Esophagus muscularis mucosa (tissue), 4 donors: ENCODE data around the gene STAT4. TPM values are rescaled to one million over a fixed set of nuclear protein-coding genes. Genes with fewer than 3 reads are reported as not detected.
A peak's percentile ranks its signal among the peaks of the same experiment; 100 is the strongest.

Source experiments
- DNase-seq: peaks from one replicate; pipeline ENCODE4 v3.0.0-alpha.2; 2017; ENCODE audit errors: extremely low spot score
- H3K27ac ChIP-seq, 4 donors: fragments of 200-600 bp; sonication (generic); replicated peaks in 1 of 4; 1 replicate in 3 of 4; 2 replicates in 1 of 4; pipeline ENCODE4 v1.5.1; 2016 to 2019; ENCODE audit warnings: mild to moderate bottlenecking in 1 of 4
- H3K27me3 ChIP-seq, 4 donors: fragments of 200-600 bp; sonication (generic); one replicate each; pipeline versions ENCODE4 v1.5.1 to v1.6.0; 2016 to 2019
- H3K36me3 ChIP-seq, 4 donors: fragments of 200-600 bp; sonication (generic); one replicate each; pipeline ENCODE4 v1.5.1; 2016 to 2019
- H3K4me1 ChIP-seq, 4 donors: fragments of 200-600 bp; sonication (generic); one replicate each; pipeline ENCODE4 v1.5.1; 2016 to 2019
- H3K4me3 ChIP-seq, 4 donors: fragments of 200-600 bp; sonication (generic); 1 replicate in 2 of 4; 2 replicates in 2 of 4; pipeline ENCODE4 v1.5.1; 2016 to 2019; ENCODE audit warnings: mild to moderate bottlenecking in 4 of 4, moderate library complexity in 1 of 4
- H3K9me3 ChIP-seq, 4 donors: fragments of 200-600 bp; sonication (generic); 1 replicate in 3 of 4; 2 replicates in 1 of 4; pipeline ENCODE4 v1.5.1; 2016 to 2019
- CTCF ChIP-seq, 3 experiments: fragments of 200-600 bp in 2 of 3; fragments of 450-650 bp in 1 of 3; sonication (generic) in 2 of 3; IDR thresholded peaks; one replicate each; pipeline ENCODE4 v1.5.1; 2017 to 2019; ENCODE audit warnings: antibody characterized with exemption in 3 of 3, mild to moderate bottlenecking in 2 of 3, moderate library complexity in 1 of 3
- EP300 ChIP-seq: sonication (generic); formaldehyde crosslinking; IDR thresholded peaks from one replicate; pipeline ENCODE4 v1.6.1; 2017; ENCODE audit warnings: antibody characterized with exemption
- POLR2A ChIP-seq: fragments of 450-650 bp; IDR thresholded peaks from one replicate; pipeline ENCODE4 v1.6.1; 2017; ENCODE audit warnings: antibody characterized with exemption, moderate library complexity, mild to moderate bottlenecking, low read depth
- POLR2AphosphoS5 ChIP-seq, 2 donors: sonication (generic); formaldehyde crosslinking; IDR thresholded peaks; one replicate each; pipeline ENCODE4 v1.6.1; 2017; ENCODE audit warnings: antibody characterized with exemption in 2 of 2
- WGBS: methylation state at CpG from one replicate; pipeline ENCODE4 v1.1.5; 2018; 5-methylcytosine and 5-hydroxymethylcytosine counted together
- intact Hi-C: fragments of 100-400 bp; cut with DNase I; formaldehyde crosslinking; loops from one replicate; pipeline ENCODE4 v1.15.1; 2023
- total RNA-seq, 4 donors: library from RNA; depleted of rRNA; stranded (reverse); fragments of >200 nt; gene quantifications; one replicate each; pipeline versions ENCODE4 v1.1.0 to v1.2.1, GENCODE V29; 2016

Gene STAT4
- total RNA-seq, 4 donors from 2014 or later = 0.26 to 5.4 (median 2.4) TPM

DNA sequence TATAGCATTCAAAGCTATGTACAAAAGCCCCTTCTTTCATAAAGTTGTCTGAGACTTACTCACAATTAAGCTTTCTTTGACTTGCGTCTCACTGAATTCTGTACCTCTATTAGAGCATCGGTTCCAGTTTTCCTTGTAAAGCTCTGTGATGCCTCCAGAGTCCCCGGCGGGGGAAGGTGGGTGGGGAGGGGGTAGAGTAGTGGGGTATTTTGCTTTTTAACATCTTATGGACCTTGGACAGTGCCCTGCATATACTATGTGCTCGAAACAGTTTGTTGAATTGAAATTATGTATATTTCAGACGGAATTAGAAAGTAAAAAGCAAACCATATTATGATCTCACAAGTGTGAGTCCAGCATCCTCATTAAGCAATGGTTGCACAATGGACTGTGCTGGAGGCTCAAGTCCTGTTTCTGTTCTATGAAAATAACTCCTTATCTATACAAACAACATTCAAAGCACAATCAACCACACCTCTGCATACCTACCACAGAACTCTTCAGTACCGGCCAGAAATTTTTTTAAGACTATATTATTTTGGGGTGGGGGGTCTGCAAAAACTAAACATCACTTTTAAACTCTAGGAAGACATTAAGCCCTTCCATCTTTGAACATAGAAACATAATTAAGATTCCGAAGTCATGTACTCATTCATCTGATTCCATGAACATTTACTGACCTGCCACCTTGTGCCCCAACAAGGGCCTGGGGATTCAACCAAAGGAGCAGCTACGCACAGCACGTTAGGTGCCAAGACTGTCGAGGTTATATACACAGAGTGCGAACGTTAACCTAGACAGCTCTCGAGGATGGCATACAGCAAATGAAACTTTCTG, 137.7 kb downstream of the STAT4 start:
- WGBS = 26% methylated on average over 14 of the region's 14 CpGs
- intact Hi-C loops = loop anchor here (10.0 kb wide), 1 partner anchor 168 kb away; no protein-coding TSS in a partner anchor
- no peak for TF ChIP-seq POLR2AphosphoS5 (IDR thresholded peaks at IDR 0.05)
- TF ChIP-seq POLR2A = no peak
- no peak for TF ChIP-seq EP300
- no peak for TF ChIP-seq CTCF (IDR thresholded peaks at IDR 0.05)
- no peak for DNase-seq
- Histone ChIP-seq H3K9me3 (no peaks in the 10 kb centered on the region), H3K27ac (peak overlapping the region; percentile 84 to 96 (median 91)), H3K36me3 (peaks cover 0 to 33% (median 8%) of the 10 kb centered on the region in 4 donors), H3K4me1 (peaks cover 22 to 35% (median 34%) of the 10 kb centered on the region in 4 donors), H3K27me3 (no peaks in the 10 kb centered on the region), H3K4me3 (peak overlapping the region; percentile 77 to 89 (median 84))

DNA sequence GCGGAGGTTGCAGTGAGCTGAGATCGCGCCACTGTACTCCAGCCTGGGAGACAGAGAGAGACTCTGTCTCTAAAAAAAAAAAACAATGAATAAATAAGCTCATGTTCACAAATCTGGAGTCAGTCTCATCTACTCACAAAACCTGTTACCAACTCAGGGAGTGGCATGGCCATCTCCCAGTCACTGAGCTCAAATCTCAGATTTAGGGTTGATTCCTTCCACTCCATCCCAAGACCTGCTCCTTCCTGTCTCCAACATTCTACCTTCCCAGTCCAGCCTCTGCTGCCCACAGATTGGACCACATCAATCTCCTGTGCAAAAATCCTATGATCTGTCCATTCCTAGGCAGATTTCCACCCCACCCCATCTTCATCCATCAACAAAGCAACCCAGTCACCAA, 138.4 kb downstream of the STAT4 start:
- no peak for DNase-seq
- H3K4me3 ChIP-seq = peak overlapping the region; percentile 77 to 89 (median 84)
- no peaks in the 10 kb centered on the region for H3K27me3 ChIP-seq
- no peak overlapping the region for H3K27ac ChIP-seq
- H3K4me1 ChIP-seq = peaks cover 22 to 35% (median 34%) of the 10 kb centered on the region in 4 donors
- no peaks in the 10 kb centered on the region for H3K9me3 ChIP-seq
- TF ChIP-seq POLR2AphosphoS5 (IDR thresholded peaks at IDR 0.05) (no peak), POLR2A (no peak), CTCF (IDR thresholded peaks at IDR 0.05) (no peak), EP300 (no peak)
- H3K36me3 ChIP-seq = peaks cover 0 to 40% (median 12%) of the 10 kb centered on the region in 4 donors
- 84% methylated on average over 3 of the region's 3 CpGs for WGBS
- intact Hi-C loops = loop anchor here (10.0 kb wide), 1 partner anchor 168 kb away; no protein-coding TSS in a partner anchor

DNA sequence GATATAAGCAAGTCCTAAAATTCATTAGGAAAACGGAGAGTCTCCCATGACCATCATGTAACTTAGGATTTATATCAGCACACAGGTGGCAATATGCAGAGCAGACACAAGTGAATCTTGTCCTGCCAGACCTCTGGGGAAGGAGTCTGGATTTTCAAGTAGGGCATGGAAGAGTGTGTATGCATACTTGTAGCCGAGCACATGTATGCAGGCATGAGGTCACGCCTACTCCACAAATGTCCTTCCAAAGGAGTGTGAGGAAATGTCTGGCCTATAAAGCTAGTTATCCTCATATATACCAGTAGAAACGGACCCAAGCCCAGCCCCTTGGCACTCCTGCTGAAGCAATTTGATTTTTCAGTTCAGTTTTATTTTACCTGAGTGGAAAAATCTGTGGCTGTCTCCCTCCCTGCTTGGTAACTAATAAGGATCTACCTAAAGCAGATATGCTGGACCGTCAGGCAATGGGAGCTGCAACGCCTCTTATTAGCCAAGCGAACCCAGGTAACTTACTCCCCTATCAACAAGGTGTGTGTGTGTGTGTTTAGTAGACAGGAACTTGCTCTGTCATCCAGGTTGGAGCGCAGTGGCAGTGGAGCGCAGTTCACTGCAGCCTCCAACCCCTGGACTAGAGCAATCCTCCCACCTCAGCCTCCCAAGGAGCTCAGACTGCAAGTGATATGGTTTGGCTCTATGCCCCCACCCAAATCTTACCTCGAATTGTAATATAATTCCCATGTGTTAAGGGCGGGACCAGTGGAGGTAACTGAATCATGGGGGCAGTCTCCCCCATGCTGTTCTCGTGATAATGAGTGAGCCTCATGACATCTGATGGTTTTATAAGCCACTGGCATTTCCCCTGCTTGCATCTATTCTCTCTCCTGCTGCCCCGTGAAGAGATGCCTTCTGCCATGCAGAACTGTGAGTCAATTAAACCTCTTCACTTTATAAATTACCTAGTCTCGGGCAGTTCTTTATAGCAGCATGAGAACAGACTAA, 139.6 kb downstream of the STAT4 start:
- TF ChIP-seq EP300 = no peak
- no peak for TF ChIP-seq POLR2A
- no peak for TF ChIP-seq CTCF (IDR thresholded peaks at IDR 0.05)
- TF ChIP-seq POLR2AphosphoS5 (IDR thresholded peaks at IDR 0.05) = no peak
- no peak for DNase-seq

DNA sequence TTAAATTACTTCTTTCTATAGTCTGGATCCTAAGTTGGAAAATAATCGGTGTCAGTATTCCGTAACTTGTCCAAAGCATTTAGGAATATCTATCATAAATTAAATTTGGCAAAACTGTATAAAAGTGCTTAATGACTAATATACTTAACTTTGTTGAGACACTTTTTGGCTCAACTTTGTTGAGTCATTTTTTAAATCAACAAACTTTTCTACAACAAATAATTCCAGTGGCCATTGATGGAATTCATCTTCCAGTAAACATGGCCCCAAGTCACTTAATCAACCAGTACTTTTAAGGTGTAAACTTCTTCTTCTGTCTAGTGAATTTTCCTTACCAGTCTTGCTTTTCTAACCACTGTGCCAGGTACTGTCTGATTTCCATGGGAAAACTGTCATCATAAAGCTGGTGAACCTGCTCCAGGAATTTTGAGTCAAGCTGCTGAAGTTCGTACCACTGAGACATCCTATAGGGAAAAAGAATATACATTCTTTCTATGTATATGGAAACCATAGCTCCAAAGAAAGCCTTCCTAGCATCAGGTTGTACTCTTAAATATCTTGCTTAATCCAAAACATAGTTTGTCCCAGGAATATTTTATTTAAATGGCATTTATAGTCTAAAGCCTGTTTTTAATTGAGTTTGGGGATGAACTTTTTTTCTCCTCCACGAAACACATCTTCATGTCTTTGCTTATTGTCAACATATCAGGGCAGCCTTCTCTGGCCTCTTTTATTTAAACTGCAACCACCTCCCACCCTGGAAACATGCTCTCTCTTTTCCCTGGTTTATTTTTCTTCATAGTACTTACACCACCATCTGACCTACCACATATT, 141.0 kb downstream of the STAT4 start:
- Histone ChIP-seq H3K36me3 (peaks cover 23 to 66% (median 38%) of the 10 kb centered on the region in 4 donors), H3K4me3 (no peak overlapping the region), H3K27me3 (no peaks in the 10 kb centered on the region), H3K9me3 (no peaks in the 10 kb centered on the region), H3K27ac (no peak overlapping the region), H3K4me1 (peaks cover 22 to 33% (median 32%) of the 10 kb centered on the region in 4 donors)
- 93% methylated on average over 4 of the region's 4 CpGs for WGBS
- intact Hi-C loops = loop anchor here (10.0 kb wide), 1 partner anchor 165 kb away; no protein-coding TSS in a partner anchor
- TF ChIP-seq CTCF (IDR thresholded peaks at IDR 0.05) = no peak
- TF ChIP-seq POLR2A = no peak
- no peak for TF ChIP-seq EP300
- no peak for TF ChIP-seq POLR2AphosphoS5 (IDR thresholded peaks at IDR 0.05)
- DNase-seq = no peak

More for the DNA sequence above, 139.6 kb downstream of the STAT4 start:
- H3K9me3 ChIP-seq = no peaks in the 10 kb centered on the region
- no peak overlapping the region for H3K27ac ChIP-seq
- H3K36me3 ChIP-seq = peaks cover 9 to 52% (median 24%) of the 10 kb centered on the region in 4 donors
- peaks cover 22 to 35% (median 34%) of the 10 kb centered on the region in 4 donors for H3K4me1 ChIP-seq
- H3K27me3 ChIP-seq = no peaks in the 10 kb centered on the region
- WGBS = 90% methylated on average over 14 of the region's 14 CpGs
- peak overlapping the region in 1 of 4 donors; percentile 10 for H3K4me3 ChIP-seq
- intact Hi-C loops = loop anchor here (10.0 kb wide), 1 partner anchor 166 kb away; no protein-coding TSS in a partner anchor
